MCF 10A (cell line): ENCODE measurements around the gene HMG20A. TPM values are rescaled to one million over a fixed set of nuclear protein-coding genes. Genes with fewer than 3 reads are reported as not detected.

Source experiments
- BruUV-seq: library from RNA; stranded (reverse); fragments of 400-500 nt; replicated peaks from 2 replicates; lab custom pipeline; 2021; lab: Mats Ljungman, UMichigan
- CTCF ChIA-PET: fragments of 300-600 bp; sonication (Branson Sonifier 250); formaldehyde crosslinking; extraction: SDS; loops from one replicate; lab custom pipeline; 2021; ENCODE audit warnings: antibody characterized with exemption, inconsistent platforms; lab: Yijun Ruan, JAX
- POLR2A ChIA-PET: fragments of 300-600, 350-650 bp; sonication (Branson Sonifier 250); formaldehyde crosslinking; extraction: SDS; loops from one replicate; lab custom pipeline; 2020; ENCODE audit warnings: antibody characterized with exemption, inconsistent platforms; lab: Yijun Ruan, JAX
- DNase-seq: peaks from one replicate; pipeline ENCODE4 v3.0.0-alpha.2; 2018; ENCODE audit not compliant: unreplicated experiment
- H3K27ac Mint-ChIP-seq: one replicate; pipeline ENCODE4 v1.8.0; 2022; ENCODE audit warnings: mild to moderate bottlenecking, low read depth, mixed read lengths; ENCODE audit not compliant: unreplicated experiment
- H3K27me3 Mint-ChIP-seq: one replicate; pipeline ENCODE4 v1.8.0; 2022; ENCODE audit warnings: mixed read lengths; ENCODE audit not compliant: insufficient read depth, unreplicated experiment
- H3K36me3 Mint-ChIP-seq: one replicate; pipeline ENCODE4 v1.8.0; 2022; ENCODE audit warnings: mild to moderate bottlenecking, moderate library complexity, mixed read lengths; ENCODE audit not compliant: insufficient read depth, unreplicated experiment
- H3K4me1 Mint-ChIP-seq: one replicate; pipeline ENCODE4 v1.8.0; 2022; ENCODE audit warnings: mixed read lengths; ENCODE audit not compliant: insufficient read depth, unreplicated experiment
- H3K4me3 Mint-ChIP-seq: one replicate; pipeline ENCODE4 v1.8.0; 2022; ENCODE audit warnings: mild to moderate bottlenecking, moderate library complexity, mixed read lengths; ENCODE audit not compliant: unreplicated experiment
- H3K9me3 Mint-ChIP-seq: one replicate; pipeline ENCODE4 v1.8.0; 2022; ENCODE audit warnings: mixed read lengths; ENCODE audit not compliant: unreplicated experiment
- CTCF ChIP-seq: fragments of 200-600 bp; IDR thresholded peaks from one replicate; pipeline ENCODE4 v1.8.0; 2022; ENCODE audit warnings: antibody characterized with exemption, mild to moderate bottlenecking; ENCODE audit not compliant: unreplicated experiment
- intact Hi-C: fragments of 100-400 bp; cut with micrococcal nuclease; formaldehyde crosslinking; loops from 2 replicates; pipeline ENCODE4 v1.14.1; 2022
- total RNA-seq: library from RNA; stranded (reverse); gene quantifications from 2 replicates; pipeline ENCODE4 v1.2.3, GENCODE V29; 2022

Gene HMG20A
- total RNA-seq, 1 experiment from 2014 or later = 39.7 TPM

GRCh38 chr15:77440378-77440999, 19.8 kb downstream of the HMG20A start:
- intact Hi-C loops = no loop called here
- H3K36me3 Mint-ChIP-seq = peaks cover 10% of the 10 kb centered on the region
- ChIA-PET POLR2A (interaction anchor here (1.2 kb wide), 1 partner anchor 20 kb away, joined by 3 read pairs; the partner anchor contains the start of gene HMG20A), CTCF (interaction anchor here (0.6 to 1.7 kb wide), 2 partner anchors 224 to 253 kb away, joined by 3 to 5 read pairs; no protein-coding TSS in a partner anchor)
- H3K4me3 Mint-ChIP-seq = no peak overlapping the region
- H3K27me3 Mint-ChIP-seq = no peaks in the 10 kb centered on the region
- peak; percentile 26 for DNase-seq
- H3K9me3 Mint-ChIP-seq = no peaks in the 10 kb centered on the region
- no peaks in the 10 kb centered on the region for H3K4me1 Mint-ChIP-seq
- no peak overlapping the region for H3K27ac Mint-ChIP-seq
- TF ChIP-seq CTCF = no peak
- no TSS peak for BruUV-seq

GRCh38 chr15:77446840-77447390, 26.2 kb downstream of the HMG20A start:
- Mint-ChIP-seq H3K27ac (no peak overlapping the region), H3K36me3 (peaks cover 13% of the 10 kb centered on the region), H3K4me1 (no peaks in the 10 kb centered on the region), H3K9me3 (no peaks in the 10 kb centered on the region), H3K27me3 (no peaks in the 10 kb centered on the region), H3K4me3 (no peak overlapping the region)
- DNase-seq = no peak
- BruUV-seq = no TSS peak
- ChIA-PET CTCF (no interaction called here), POLR2A (interaction anchor here (0.6 kb wide), 1 partner anchor 8 kb away, joined by 3 read pairs; no protein-coding TSS in a partner anchor)
- TF ChIP-seq CTCF = no peak
- intact Hi-C loops = no loop called here

- Mint-ChIP-seq H3K27me3 (no peaks in the 10 kb centered on the region), H3K4me3 (no peak overlapping the region), H3K36me3 (peaks cover 16% of the 10 kb centered on the region), H3K27ac (peak overlapping the region; percentile 13), H3K9me3 (no peaks in the 10 kb centered on the region), H3K4me1 (peaks cover 22% of the 10 kb centered on the region)
- no peak for DNase-seq
- TF ChIP-seq CTCF = no peak
- no TSS peak for BruUV-seq
- intact Hi-C loops = no loop called here
- POLR2A ChIA-PET = interaction anchor here (0.6 to 1.3 kb wide), 2 partner anchors 7 to 10 kb away, joined by 3 to 4 read pairs; no protein-coding TSS in a partner anchor
- CTCF ChIA-PET = interaction anchor here (1.1 kb wide), 1 partner anchor 12 kb away, joined by 4 read pairs; no protein-coding TSS in a partner anchor
Measured at GRCh38 chr15:77454265-77454664, 33.6 kb downstream of the HMG20A start.

GRCh38 chr15:77454951-77455350, 34.3 kb downstream of the HMG20A start:
- peaks cover 22% of the 10 kb centered on the region for H3K4me1 Mint-ChIP-seq
- H3K4me3 Mint-ChIP-seq = no peak overlapping the region
- intact Hi-C loops = no loop called here
- H3K27me3 Mint-ChIP-seq = no peaks in the 10 kb centered on the region
- H3K36me3 Mint-ChIP-seq = peaks cover 23% of the 10 kb centered on the region
- no peaks in the 10 kb centered on the region for H3K9me3 Mint-ChIP-seq
- ChIA-PET POLR2A (no interaction called here), CTCF (interaction anchor here (0.7 kb wide), 1 partner anchor 285 kb away, joined by 3 read pairs; no protein-coding TSS in a partner anchor)
- no TSS peak for BruUV-seq
- DNase-seq = no peak
- peak overlapping the region; percentile 13 for H3K27ac Mint-ChIP-seq
- TF ChIP-seq CTCF = no peak
